Activated CD8-positive, alpha-beta T cell treated with anti-CD3 and anti-CD28 coated beads, Interleukin-2, amount 10 ng/mL, durations not matched to agents 7 days and 5 days (primary cell): ENCODE results near the gene DCST2. TPM values are rescaled to one million over a fixed set of nuclear protein-coding genes. Genes with fewer than 3 reads are reported as not detected.

Experiments used
- ATAC-seq: fragments of 150-1000 bp; cut with Tn5 transposase; one replicate; pipeline ENCODE4 v1.10.0; 2021; ENCODE audit warnings: moderate library complexity
- CTCF ChIA-PET: fragments of 350-600 bp; sonication (Branson Sonifier 250); formaldehyde crosslinking; loops from one replicate; lab custom pipeline; 2021; ENCODE audit warnings: antibody characterized with exemption; lab: Charles Lee
- POLR2A ChIA-PET: fragments of 350-600 bp; sonication (Branson Sonifier 250); formaldehyde crosslinking; loops from one replicate; lab custom pipeline; 2021; ENCODE audit warnings: antibody characterized with exemption; lab: Charles Lee
- DNase-seq: peaks from one replicate; pipeline ENCODE4 v3.0.0-alpha.2; 2020
- H3K27ac Mint-ChIP-seq: one replicate; pipeline ENCODE4 v1.8.0; 2021; ENCODE audit warnings: mild to moderate bottlenecking, mixed read lengths
- H3K27me3 Mint-ChIP-seq: one replicate; pipeline ENCODE4 v1.8.0; 2021; ENCODE audit warnings: low read depth, mixed read lengths
- H3K36me3 Mint-ChIP-seq: one replicate; pipeline ENCODE4 v1.8.0; 2021; ENCODE audit warnings: low read depth, mixed read lengths
- H3K4me1 Mint-ChIP-seq: one replicate; pipeline ENCODE4 v1.8.0; 2021; ENCODE audit warnings: low read depth, mixed read lengths
- H3K4me3 Mint-ChIP-seq: one replicate; pipeline ENCODE4 v1.8.0; 2021; ENCODE audit warnings: mild to moderate bottlenecking, mixed read lengths
- H3K9me3 Mint-ChIP-seq: one replicate; pipeline ENCODE4 v1.8.0; 2022; ENCODE audit warnings: mixed read lengths; ENCODE audit not compliant: insufficient read depth
- total RNA-seq, 2 experiments: library from RNA; stranded (reverse); gene quantifications; one replicate each; pipeline ENCODE4 v1.2.3, GENCODE V29; 2021

Gene DCST2
- total RNA-seq, 2 experiments from 2014 or later = 0.24 to 0.37 TPM

DNA sequence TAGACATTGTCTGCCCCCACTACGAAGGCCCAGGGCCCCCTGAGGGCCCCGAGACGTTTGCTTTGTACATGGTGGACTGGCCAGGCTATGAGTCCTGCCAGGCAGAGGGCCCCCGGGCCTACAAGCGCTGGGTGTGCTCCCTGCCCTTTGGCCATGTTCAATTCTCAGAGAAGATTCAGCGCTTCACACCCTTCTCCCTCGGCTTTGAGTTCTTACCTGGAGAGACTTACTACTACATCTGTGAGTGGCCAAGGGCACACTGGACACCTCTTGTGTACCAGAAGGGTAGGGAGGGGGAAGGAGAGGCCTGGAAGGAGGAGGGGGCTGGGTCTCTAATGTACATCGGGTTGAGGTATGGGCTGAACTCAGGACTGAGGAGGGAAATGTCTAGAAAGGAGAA is 33.2 kb upstream of the DCST2 start:
- peaks cover 47% of the 10 kb centered on the region for H3K4me1 Mint-ChIP-seq
- H3K36me3 Mint-ChIP-seq = peaks cover 13% of the 10 kb centered on the region
- H3K9me3 Mint-ChIP-seq = no peaks in the 10 kb centered on the region
- DNase-seq (no peak), ATAC-seq (no peak)
- ChIA-PET POLR2A (interaction anchor here (0.6 kb wide), 1 partner anchor 48 kb away, joined by 3 read pairs; no protein-coding TSS in a partner anchor), CTCF (interaction anchor here (0.9 to 10.4 kb wide), 5 partner anchors 10 to 106 kb away, joined by 3 to 201 read pairs (median 8); partner anchors contain the start of gene KRTCAP2)
- no peak overlapping the region for H3K27ac Mint-ChIP-seq
- H3K27me3 Mint-ChIP-seq = peaks cover 2% of the 10 kb centered on the region
- H3K4me3 Mint-ChIP-seq = no peak overlapping the region

DNA sequence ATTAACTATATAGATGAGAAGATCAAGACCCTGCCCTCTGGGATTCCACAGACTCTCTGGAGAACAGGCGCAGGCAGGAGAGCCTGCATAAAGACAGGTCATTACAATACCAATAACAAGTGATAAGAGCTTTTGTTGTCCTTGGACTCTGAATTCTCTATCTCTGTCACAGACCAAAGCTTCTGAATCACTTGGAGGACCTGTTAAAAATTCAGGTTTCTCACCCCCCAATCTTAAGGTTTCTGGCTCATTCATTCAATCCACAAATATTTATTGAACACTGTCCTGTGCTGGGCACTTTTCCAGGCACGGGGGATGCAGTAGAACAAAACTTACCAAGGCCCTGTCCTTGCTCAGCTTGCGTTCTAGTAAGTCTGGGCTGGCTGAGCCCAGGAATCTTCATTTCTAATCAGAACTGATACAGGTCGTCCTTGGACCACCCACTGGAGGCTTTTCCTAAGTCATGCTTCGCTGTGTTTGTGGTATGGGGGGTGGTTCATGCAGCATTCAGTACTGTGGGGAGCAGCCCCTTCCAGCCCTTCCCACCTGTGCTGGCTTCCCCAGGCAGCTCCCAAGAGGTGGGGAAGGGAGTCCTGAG is 31.4 kb upstream of the DCST2 start:
- POLR2A ChIA-PET = interaction anchor here (0.8 kb wide), 1 partner anchor 110 kb away, joined by 3 read pairs; no protein-coding TSS in a partner anchor
- Mint-ChIP-seq H3K4me1 (peaks cover 41% of the 10 kb centered on the region), H3K27ac (no peak overlapping the region), H3K27me3 (no peaks in the 10 kb centered on the region), H3K4me3 (peak overlapping the region; percentile 89), H3K36me3 (peaks cover 15% of the 10 kb centered on the region), H3K9me3 (no peaks in the 10 kb centered on the region)
- ATAC-seq = no peak
- no peak for DNase-seq
- CTCF ChIA-PET = interaction anchor here (0.8 to 10.3 kb wide), 10 partner anchors 11 to 505 kb away, joined by 3 to 201 read pairs (median 4); partner anchors contain the start of genes ADAM15 and KRTCAP2

- ATAC-seq (peak; percentile 8), DNase-seq (no peak)
- ChIA-PET POLR2A (interaction anchor here (0.8 kb wide), 1 partner anchor 109 kb away, joined by 3 read pairs; no protein-coding TSS in a partner anchor), CTCF (interaction anchor here (0.8 to 10.3 kb wide), 10 partner anchors 11 to 505 kb away, joined by 3 to 201 read pairs (median 4); partner anchors contain the start of genes ADAM15 and KRTCAP2)
- Mint-ChIP-seq H3K4me3 (peak overlapping the region; percentile 89), H3K27ac (no peak overlapping the region), H3K27me3 (no peaks in the 10 kb centered on the region), H3K9me3 (no peaks in the 10 kb centered on the region), H3K36me3 (peaks cover 15% of the 10 kb centered on the region), H3K4me1 (peaks cover 41% of the 10 kb centered on the region)
Observed at GRCh38 chr1:155064111-155064831, 30.7 kb upstream of the DCST2 start.

GRCh38 chr1:155063550-155064110 is 30.0 kb upstream of the DCST2 start, which contains the start of gene EFNA4:
Gene EFNA4, plus strand, starts transcription at chr1:155063740. Its CDS starts 84 bp downstream, at chr1:155063824.
- H3K27me3 Mint-ChIP-seq = no peaks in the 10 kb centered on the region
- H3K4me3 Mint-ChIP-seq = peak within 1 kb of the TSS; percentile 89
- no peaks in the 10 kb centered on the region for H3K9me3 Mint-ChIP-seq
- peaks cover 15% of the 10 kb centered on the region for H3K36me3 Mint-ChIP-seq
- POLR2A ChIA-PET = interaction anchor here (0.6 kb wide), 1 partner anchor 28 kb away, joined by 3 read pairs; no protein-coding TSS in a partner anchor
- ATAC-seq (peak; percentile 85), DNase-seq (peak; percentile 90)
- peak within 1 kb of the TSS; percentile 51 for H3K27ac Mint-ChIP-seq
- peaks cover 41% of the 10 kb centered on the region for H3K4me1 Mint-ChIP-seq
- CTCF ChIA-PET = interaction anchor here (0.8 to 13.8 kb wide), 9 partner anchors 12 to 503 kb away, joined by 3 to 205 read pairs (median 14); partner anchors contain the start of genes ADAM15, EFNA3, FLAD1 and KRTCAP2

GRCh38 chr1:155062702-155063411 is 29.3 kb upstream of the DCST2 start:
- no peaks in the 10 kb centered on the region for H3K9me3 Mint-ChIP-seq
- H3K4me1 Mint-ChIP-seq = peaks cover 41% of the 10 kb centered on the region
- H3K36me3 Mint-ChIP-seq = peaks cover 18% of the 10 kb centered on the region
- peak overlapping the region; percentile 89 for H3K4me3 Mint-ChIP-seq
- DNase-seq (peak; percentile 88), ATAC-seq (peak; percentile 48)
- no peak overlapping the region for H3K27ac Mint-ChIP-seq
- POLR2A ChIA-PET = interaction anchor here (0.6 kb wide), 1 partner anchor 29 kb away, joined by 3 read pairs; no protein-coding TSS in a partner anchor
- CTCF ChIA-PET = interaction anchor here (0.8 to 13.8 kb wide), 10 partner anchors 11 to 503 kb away, joined by 3 to 205 read pairs (median 16); partner anchors contain the start of genes ADAM15, EFNA3, FLAD1 and KRTCAP2
- no peaks in the 10 kb centered on the region for H3K27me3 Mint-ChIP-seq

DNA sequence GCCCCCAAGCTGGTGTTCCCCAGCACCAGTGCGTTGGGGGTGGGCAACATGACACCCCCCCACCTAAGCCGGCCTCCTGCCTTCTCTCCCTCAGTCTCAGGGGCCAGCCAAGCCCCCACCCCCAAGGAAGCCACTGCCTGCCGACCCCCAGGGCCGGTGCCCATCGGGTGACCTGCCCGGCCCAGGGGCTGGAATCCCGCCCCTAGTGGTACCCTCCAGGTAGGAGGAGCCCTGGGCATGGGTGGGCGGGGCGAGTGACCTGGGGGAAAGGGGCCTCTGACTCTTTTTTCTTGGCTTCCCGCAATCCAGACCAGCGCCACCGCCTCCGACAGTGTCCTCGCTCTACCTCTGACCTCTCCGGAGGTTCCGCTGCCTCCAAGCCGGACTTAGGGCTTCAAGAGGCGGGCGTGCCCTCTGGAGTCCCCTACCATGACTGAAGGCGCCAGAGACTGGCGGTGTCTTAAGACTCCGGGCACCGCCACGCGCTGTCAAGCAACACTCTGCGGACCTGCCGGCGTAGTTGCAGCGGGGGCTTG is 28.6 kb upstream of the DCST2 start:
- no peaks in the 10 kb centered on the region for H3K9me3 Mint-ChIP-seq
- H3K4me3 Mint-ChIP-seq = peak overlapping the region; percentile 89
- H3K27ac Mint-ChIP-seq = no peak overlapping the region
- ATAC-seq (no peak), DNase-seq (no peak)
- ChIA-PET CTCF (interaction anchor here (0.6 to 13.8 kb wide), 32 partner anchors 9 to 502 kb away, joined by 3 to 205 read pairs (median 6); partner anchors contain the start of genes ADAM15, CKS1B, EFNA3 and FLAD1), POLR2A (interaction anchor here (0.8 to 0.9 kb wide), 2 partner anchors 17 to 46 kb away, joined by 3 read pairs; no protein-coding TSS in a partner anchor)
- peaks cover 41% of the 10 kb centered on the region for H3K4me1 Mint-ChIP-seq
- no peaks in the 10 kb centered on the region for H3K27me3 Mint-ChIP-seq
- H3K36me3 Mint-ChIP-seq = peaks cover 22% of the 10 kb centered on the region

DNA sequence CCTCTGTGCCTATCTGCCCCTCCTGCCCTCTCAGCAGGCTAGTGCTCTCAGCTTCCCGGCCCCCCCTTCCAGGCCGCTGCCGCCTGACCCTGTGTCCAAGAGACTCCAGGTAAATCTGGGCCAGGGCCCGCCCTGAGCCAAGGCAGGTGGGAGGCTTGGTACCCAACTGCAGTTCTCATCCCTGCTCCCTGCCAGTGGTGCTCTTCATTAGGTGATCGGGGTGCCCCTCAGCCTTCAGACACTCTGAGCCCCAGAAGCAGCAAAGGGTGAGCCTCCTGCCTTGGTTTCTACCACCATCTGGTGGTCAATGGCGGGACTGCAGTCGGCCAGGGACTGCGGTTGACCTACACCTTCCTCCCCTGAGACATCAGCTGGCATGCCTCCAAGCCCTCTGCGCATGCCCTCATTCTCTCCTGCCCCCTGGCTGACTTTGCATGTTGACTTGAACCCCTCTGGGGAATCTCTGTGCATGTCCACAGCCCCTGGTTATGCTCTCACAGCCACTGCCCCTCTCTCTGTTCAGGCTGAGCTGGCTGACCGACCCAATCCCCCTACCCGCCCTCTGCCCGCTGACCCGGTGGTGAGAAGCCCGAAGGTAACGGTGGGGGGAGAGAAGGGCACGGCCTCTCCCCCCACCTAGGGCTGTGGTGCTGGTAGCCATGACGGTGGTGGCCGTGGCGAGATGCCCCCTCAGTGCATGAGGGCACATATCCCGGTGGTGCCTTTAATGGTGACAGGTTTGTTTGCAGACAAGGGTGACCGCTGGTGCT is 28.0 kb upstream of the DCST2 start:
- peak; percentile 96 for DNase-seq
- POLR2A ChIA-PET = interaction anchor here (0.8 to 1.1 kb wide), 3 partner anchors 16 to 124 kb away, joined by 3 read pairs; no protein-coding TSS in a partner anchor
- CTCF ChIA-PET = interaction anchor here (0.6 to 13.8 kb wide), 32 partner anchors 10 to 502 kb away, joined by 3 to 205 read pairs (median 4); partner anchors contain the start of genes ADAM15, CKS1B, EFNA3 and FLAD1
- Mint-ChIP-seq H3K4me3 (no peak overlapping the region), H3K36me3 (peaks cover 18% of the 10 kb centered on the region), H3K27ac (peak overlapping the region; percentile 34), H3K9me3 (no peaks in the 10 kb centered on the region), H3K27me3 (no peaks in the 10 kb centered on the region), H3K4me1 (peaks cover 36% of the 10 kb centered on the region)
- ATAC-seq = peak; percentile 65

GRCh38 chr1:155060736-155061135 is 27.2 kb upstream of the DCST2 start:
- no peak overlapping the region for H3K27ac Mint-ChIP-seq
- no peaks in the 10 kb centered on the region for H3K9me3 Mint-ChIP-seq
- CTCF ChIA-PET = interaction anchor here (0.6 to 13.8 kb wide), 17 partner anchors 9 to 501 kb away, joined by 3 to 205 read pairs (median 8); partner anchors contain the start of genes ADAM15, FLAD1, KRTCAP2 and ZBTB7B
- DNase-seq (no peak), ATAC-seq (no peak)
- no peaks in the 10 kb centered on the region for H3K27me3 Mint-ChIP-seq
- H3K4me1 Mint-ChIP-seq = peaks cover 32% of the 10 kb centered on the region
- peaks cover 20% of the 10 kb centered on the region for H3K36me3 Mint-ChIP-seq
- H3K4me3 Mint-ChIP-seq = no peak overlapping the region
- POLR2A ChIA-PET = interaction anchor here (1.1 kb wide), 1 partner anchor 123 kb away, joined by 3 read pairs; no protein-coding TSS in a partner anchor

DNA sequence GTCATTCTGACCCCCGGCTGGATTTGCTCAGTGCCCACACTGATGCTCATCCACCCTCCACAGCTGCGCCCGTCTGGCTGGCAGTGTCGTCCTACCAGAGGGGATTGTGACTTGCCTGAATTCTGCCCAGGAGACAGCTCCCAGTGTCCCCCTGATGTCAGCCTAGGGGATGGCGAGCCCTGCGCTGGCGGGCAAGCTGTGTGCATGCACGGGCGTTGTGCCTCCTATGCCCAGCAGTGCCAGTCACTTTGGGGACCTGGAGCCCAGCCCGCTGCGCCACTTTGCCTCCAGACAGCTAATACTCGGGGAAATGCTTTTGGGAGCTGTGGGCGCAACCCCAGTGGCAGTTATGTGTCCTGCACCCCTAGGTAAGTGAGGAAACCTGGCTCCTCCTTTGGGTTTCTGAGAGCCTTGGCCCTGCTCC is 24.2 kb upstream of the DCST2 start:
- POLR2A ChIA-PET = interaction anchor here (0.7 kb wide), 1 partner anchor 40 kb away, joined by 3 read pairs; no protein-coding TSS in a partner anchor
- Mint-ChIP-seq H3K36me3 (peaks cover 20% of the 10 kb centered on the region), H3K27ac (no peak overlapping the region), H3K4me1 (peaks cover 20% of the 10 kb centered on the region), H3K9me3 (no peaks in the 10 kb centered on the region), H3K4me3 (no peak overlapping the region), H3K27me3 (no peaks in the 10 kb centered on the region)
- ATAC-seq (no peak), DNase-seq (no peak)
- CTCF ChIA-PET = interaction anchor here (0.8 to 13.8 kb wide), 9 partner anchors 10 to 497 kb away, joined by 3 to 205 read pairs (median 5); partner anchors contain the start of gene PBXIP1
